NCI-H446 (cell line): ENCODE results near the gene EXOC3.
"Not testable (repeated sequence)": the region's sequence is repeated elsewhere in the genome, so short reads cannot be mapped to it uniquely, and the experiment has no call there.

ENCODE experiments used
- DNase-seq, 2 experiments: peaks; one replicate each; lab custom pipeline; 2025; lab: John Stamatoyannopoulos, UW

EXOC3 gene

DNA sequence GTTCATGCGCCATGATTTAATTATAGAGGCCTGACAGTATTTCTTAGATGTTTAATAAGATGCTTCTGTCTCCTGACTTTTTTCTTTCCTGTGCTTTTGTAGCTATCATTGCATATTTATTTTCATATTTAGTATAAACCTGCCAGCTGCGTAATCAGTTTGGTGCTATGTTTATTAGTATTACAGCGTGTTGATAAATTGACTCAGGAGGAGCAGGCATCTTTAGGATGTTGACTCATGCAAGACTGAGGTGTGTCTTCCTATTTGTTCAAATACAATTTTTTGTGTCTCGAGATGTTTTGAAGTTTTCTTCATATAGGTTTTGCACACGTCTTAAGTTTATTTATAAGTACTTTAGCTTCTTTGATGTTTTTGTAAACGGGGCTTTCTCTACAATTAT lies 35.9 kb upstream of the EXOC3 start:
- no peak for DNase-seq

DNA sequence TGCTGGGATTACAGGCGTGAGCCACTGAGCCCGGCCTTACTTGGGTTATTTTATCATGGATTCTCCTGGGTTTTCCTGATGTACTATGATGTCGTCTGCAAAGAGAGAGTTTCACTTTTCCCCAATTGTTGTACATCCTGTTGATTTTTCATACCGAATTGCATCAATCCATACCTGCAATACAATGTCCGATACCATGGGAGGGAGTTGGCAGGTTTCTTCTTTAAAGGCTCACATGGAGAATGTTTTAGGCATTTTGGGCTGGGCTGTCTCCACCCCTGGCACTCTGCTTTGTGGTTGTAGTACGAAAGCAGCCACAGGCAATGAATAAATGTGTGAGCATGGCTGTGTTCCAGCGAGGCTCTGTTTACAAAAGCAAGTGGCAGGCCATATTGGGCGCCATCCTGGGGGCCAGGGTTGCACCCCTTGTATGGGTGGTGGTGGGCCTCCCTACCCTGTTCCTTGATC lies 35.1 kb upstream of the EXOC3 start:
- DNase-seq = no peak

- DNase-seq = no peak
Measured at GRCh38 chr5:410911-411517, 32.0 kb upstream of the EXOC3 start.

- no peak for DNase-seq
Measured at GRCh38 chr5:411728-412127, 31.2 kb upstream of the EXOC3 start.

GRCh38 chr5:414991-415927 lies 27.7 kb upstream of the EXOC3 start:
- DNase-seq = not testable (repeated sequence)

- no peak for DNase-seq
Measured at GRCh38 chr5:415928-416635, 26.9 kb upstream of the EXOC3 start.

GRCh38 chr5:416636-416960 lies 26.4 kb upstream of the EXOC3 start:
- DNase-seq = no peak

- no peak for DNase-seq
Measured at GRCh38 chr5:417301-418161, 25.4 kb upstream of the EXOC3 start.

- no peak for DNase-seq
Measured at GRCh38 chr5:418162-419121, 24.5 kb upstream of the EXOC3 start.

GRCh38 chr5:419970-420369 lies 23.0 kb upstream of the EXOC3 start:
- DNase-seq = no peak

DNA sequence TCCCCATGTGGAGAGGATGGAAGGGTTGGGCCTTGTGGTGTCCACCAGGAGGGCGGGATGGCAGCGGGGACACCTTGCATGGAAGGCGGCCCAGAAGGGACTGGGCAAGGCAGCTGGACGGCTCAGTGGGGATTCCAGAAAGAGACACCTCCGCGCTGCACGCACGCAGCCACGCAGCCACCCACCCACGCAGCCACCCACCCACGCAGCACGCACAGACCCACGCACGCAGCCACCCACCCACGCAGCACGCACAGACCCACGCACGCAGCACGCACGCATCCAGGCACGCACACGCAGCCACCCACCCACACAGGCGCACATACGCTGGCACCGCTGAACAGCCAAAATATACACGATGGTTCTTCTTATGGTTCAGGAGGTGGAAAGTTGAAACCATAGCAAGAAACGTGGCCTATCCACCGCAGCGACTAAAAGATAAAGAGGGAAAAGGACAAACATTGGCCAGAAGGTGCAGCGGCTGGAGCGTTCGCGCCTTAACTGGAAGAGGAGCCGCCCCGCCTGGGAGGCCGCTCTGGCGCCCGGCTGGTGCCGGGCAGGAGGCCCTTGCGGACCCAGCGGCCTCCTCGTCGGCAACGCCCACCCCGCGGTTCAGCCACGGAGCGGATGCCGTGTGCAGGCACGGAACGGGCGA lies 22.2 kb upstream of the EXOC3 start:
- no peak for DNase-seq

- no peak for DNase-seq
Measured at GRCh38 chr5:421287-421880, 21.6 kb upstream of the EXOC3 start.

GRCh38 chr5:421901-422300 lies 21.1 kb upstream of the EXOC3 start:
- DNase-seq = no peak

DNA sequence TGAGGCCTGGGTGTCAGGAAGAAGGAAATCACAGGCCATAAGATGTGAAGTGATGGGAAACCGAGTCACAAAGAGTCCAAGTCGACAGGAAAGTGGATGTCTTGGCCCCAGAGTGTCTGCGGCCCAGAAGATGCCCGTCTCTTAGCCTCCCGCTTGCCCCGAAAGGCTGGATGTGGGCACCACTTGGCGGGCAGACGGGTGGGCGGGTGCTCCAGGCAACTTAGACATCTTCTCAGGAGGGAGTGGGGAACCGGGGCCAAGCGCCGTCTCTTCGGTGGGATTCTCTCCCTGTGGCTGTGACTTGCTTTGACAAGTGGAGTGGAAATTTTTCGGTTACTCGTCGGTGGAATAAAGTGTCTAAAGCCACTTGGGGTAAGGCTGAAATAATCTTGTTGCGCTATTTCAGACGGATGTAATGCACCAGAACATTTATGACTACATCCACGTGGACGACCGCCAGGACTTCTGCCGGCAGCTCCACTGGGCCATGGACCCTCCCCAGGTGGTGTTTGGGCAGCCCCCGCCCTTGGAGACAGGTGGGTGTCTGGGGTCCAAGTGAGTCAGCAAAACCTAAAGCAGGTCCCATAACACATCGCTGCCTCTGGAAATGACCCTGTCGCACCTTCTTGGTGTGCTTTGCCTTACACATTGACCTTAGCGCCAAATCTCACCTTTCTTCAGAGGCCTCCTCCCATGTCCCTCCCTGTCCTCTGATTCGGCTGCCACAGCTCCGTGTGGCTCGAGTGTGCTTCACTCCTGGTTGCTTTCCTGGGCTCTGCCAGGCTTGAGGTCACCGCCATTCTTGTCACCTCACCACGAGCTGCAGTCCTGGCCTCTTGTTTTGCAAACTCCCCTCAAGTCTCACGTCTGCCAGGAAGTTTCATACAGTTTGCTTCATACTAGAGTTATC lies 20.4 kb upstream of the EXOC3 start:
- DNase-seq = no peak

DNA sequence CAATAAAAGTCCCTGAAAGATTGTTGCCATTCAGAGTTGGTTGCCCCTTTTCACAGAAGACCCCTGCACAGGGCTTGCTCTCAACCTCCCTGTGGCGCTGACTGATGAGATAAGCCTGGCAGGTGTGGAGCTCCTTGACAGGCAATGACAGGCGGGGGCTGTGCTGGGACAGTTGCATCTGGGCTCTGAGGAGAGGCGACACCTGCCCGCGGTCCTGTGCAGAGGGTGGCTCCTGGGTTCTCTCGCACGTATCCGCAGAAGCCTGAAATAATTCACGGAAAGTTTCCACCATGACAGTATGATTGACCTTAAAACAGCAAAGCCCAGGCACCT lies 19.8 kb upstream of the EXOC3 start:
- no peak for DNase-seq

DNA sequence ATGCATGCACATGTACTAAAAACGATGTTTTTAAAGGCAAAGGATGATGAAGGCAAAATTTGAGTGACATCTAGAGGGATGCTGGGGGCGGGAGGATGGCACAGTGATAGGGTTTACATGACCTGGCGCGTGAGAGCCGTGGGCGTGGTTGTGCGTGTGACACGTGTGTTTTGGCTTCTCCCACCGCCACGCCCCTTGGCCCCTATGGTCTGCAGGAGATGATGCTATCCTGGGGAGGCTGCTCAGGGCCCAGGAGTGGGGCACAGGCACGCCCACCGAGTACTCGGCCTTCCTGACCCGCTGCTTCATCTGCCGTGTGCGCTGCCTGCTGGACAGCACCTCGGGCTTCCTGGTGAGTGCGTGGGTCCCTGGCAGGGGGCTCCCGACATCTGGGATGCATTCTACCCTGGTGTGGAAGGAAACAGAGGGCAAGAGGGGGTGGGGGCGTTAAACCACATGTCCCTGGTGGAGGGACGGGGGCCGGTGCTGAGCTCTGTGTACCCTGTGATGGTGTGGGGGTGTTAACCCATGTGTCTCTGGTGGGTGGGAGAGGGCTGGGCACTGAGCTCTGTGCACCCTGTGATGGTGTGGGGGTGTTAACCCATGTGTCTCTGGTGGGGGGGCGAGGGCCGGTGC lies 19.2 kb upstream of the EXOC3 start:
- no peak for DNase-seq

GRCh38 chr5:424301-425110 lies 18.5 kb upstream of the EXOC3 start:
- DNase-seq = no peak

DNA sequence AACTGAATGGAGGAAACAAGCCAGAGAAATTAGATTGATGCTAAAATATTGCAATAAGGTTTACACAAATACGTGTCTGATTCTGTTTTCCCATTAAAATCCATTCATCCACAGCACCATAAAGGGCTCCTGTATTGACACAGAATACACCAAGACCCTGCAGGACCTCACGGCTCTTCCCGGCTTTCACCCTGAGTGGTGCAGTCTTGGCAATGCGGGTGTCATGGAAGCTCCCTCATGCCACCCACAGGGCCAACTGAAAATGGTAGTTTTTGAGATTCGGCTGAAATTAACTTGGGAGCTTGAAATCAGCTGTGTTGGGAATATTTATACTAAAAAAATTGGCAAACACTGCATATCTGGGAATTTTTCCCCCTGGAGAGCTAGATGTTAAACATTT lies 17.3 kb upstream of the EXOC3 start:
- DNase-seq = peak in 1 of 2 experiments; percentile 49
